Upper lobe of left lung (tissue), 4 donors: Measurements from ENCODE around the gene LHFPL2.

ENCODE experiments used
- POLR2AphosphoS5 ChIP-seq, 2 donors: sonication (generic); formaldehyde crosslinking; IDR thresholded peaks; one replicate each; pipeline ENCODE4 v1.5.1; 2017; ENCODE audit warnings: antibody characterized with exemption in 2 of 2
- TF ChIP-seq, protein P1 (sequence below), 6 experiments: fragments of 450-650 bp in 4 of 6; fragments of 200-600 bp in 2 of 6; sonication (generic) in 2 of 6; IDR thresholded peaks; one replicate each; pipeline ENCODE4 v1.5.1; 2016 to 2019; ENCODE audit warnings: antibody characterized with exemption in 6 of 6

- TF ChIP-seq, protein P1, sequence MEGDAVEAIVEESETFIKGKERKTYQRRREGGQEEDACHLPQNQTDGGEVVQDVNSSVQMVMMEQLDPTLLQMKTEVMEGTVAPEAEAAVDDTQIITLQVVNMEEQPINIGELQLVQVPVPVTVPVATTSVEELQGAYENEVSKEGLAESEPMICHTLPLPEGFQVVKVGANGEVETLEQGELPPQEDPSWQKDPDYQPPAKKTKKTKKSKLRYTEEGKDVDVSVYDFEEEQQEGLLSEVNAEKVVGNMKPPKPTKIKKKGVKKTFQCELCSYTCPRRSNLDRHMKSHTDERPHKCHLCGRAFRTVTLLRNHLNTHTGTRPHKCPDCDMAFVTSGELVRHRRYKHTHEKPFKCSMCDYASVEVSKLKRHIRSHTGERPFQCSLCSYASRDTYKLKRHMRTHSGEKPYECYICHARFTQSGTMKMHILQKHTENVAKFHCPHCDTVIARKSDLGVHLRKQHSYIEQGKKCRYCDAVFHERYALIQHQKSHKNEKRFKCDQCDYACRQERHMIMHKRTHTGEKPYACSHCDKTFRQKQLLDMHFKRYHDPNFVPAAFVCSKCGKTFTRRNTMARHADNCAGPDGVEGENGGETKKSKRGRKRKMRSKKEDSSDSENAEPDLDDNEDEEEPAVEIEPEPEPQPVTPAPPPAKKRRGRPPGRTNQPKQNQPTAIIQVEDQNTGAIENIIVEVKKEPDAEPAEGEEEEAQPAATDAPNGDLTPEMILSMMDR (IDR thresholded peaks at IDR 0.05): no peak
- TF ChIP-seq POLR2AphosphoS5 (IDR thresholded peaks at IDR 0.05): no peak
Observed at GRCh38 chr5:78615697-78616096, 32.9 kb downstream of the LHFPL2 start.
